GM12878 (cell line): Measurements from ENCODE around the gene GABBR1.

Source experiments
- BACH1 ChIP-seq: fragments of 450-650 bp; IDR thresholded peaks from 2 replicates; pipeline ENCODE4 v1.6.1; 2017; ENCODE audit warnings: mild to moderate bottlenecking, borderline replicate concordance
- DPF2 ChIP-seq: fragments of 450-650 bp; IDR thresholded peaks from 2 replicates; pipeline ENCODE4 v1.6.1; 2017; ENCODE audit warnings: mild to moderate bottlenecking
- EP300 ChIP-seq, 2 experiments: fragments of 150-350 bp in 1 of 2; IDR thresholded peaks; 2 replicates each; pipeline ENCODE4 v1.6.1; 2011 to 2012; ENCODE audit warnings: low read depth in 2 of 2, low read length in 2 of 2, borderline replicate concordance in 1 of 2, improper control_type of control experiment in 1 of 2, inconsistent platforms in 1 of 2; ENCODE audit not compliant: control insufficient read depth in 1 of 2
- HDAC2 ChIP-seq: fragments of 200-600 bp; sonication (generic); IDR thresholded peaks from 2 replicates; pipeline ENCODE4 v1.6.1; 2017
- POLR2AphosphoS5 ChIP-seq: IDR thresholded peaks from 2 replicates; pipeline ENCODE4 v1.6.1; 2011; ENCODE audit warnings: mild to moderate bottlenecking, low read length, inconsistent platforms
- TF ChIP-seq, protein P1 (sequence below), 3 experiments: IDR thresholded peaks in 2 of 3; conservative IDR thresholded peaks in 1 of 3; 2 replicates each; pipeline ENCODE4 v1.5.1; 2011; ENCODE audit warnings: low read depth in 3 of 3, low read length in 3 of 3, mild to moderate bottlenecking in 3 of 3, control low read depth in 2 of 3, moderate library complexity in 2 of 3, inconsistent platforms in 1 of 3, mixed read lengths in 1 of 3; ENCODE audit not compliant: control insufficient read depth in 2 of 3, insufficient read depth in 1 of 3; ENCODE audit errors: extremely low read depth in 1 of 3

DNA sequence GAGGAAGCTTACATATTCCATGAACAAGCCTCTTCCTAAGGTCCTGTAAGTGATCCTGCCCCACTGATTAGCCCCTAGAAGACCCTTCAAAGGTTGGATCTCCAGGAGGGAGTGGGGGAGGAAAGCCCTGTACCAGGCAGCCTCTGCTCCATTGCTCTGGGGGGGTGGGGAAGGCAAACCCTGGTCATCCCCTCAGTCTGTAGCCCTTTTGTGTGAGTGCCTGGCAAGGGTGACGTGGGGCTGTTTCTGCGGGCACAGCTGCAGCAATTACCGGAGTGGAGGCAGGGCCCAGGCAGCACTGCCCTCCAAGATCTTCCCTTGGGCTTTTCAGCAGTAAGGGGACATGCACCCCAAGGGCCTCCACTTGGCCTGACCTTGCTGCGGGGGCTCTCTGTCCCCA lies 23.8 kb upstream of the GABBR1 start, which contains the start of gene MOG:
- TF ChIP-seq EP300 (IDR thresholded peaks at IDR 0.05; ENCODE audit: borderline replicate concordance in 1 of 2, control insufficient read depth in 1 of 2, low read depth in 2 of 2, low read length in 2 of 2) (no peak), POLR2AphosphoS5 (no peak), DPF2 (no peak), HDAC2 (no peak), BACH1 (no peak)
- TF ChIP-seq, protein P1, sequence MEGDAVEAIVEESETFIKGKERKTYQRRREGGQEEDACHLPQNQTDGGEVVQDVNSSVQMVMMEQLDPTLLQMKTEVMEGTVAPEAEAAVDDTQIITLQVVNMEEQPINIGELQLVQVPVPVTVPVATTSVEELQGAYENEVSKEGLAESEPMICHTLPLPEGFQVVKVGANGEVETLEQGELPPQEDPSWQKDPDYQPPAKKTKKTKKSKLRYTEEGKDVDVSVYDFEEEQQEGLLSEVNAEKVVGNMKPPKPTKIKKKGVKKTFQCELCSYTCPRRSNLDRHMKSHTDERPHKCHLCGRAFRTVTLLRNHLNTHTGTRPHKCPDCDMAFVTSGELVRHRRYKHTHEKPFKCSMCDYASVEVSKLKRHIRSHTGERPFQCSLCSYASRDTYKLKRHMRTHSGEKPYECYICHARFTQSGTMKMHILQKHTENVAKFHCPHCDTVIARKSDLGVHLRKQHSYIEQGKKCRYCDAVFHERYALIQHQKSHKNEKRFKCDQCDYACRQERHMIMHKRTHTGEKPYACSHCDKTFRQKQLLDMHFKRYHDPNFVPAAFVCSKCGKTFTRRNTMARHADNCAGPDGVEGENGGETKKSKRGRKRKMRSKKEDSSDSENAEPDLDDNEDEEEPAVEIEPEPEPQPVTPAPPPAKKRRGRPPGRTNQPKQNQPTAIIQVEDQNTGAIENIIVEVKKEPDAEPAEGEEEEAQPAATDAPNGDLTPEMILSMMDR (IDR thresholded peaks at IDR 0.05 in 2 of 3, conservative IDR thresholded peaks at IDR 0.05 in 1 of 3; ENCODE audit: control insufficient read depth in 2 of 3, extremely low read depth in 1 of 3, insufficient read depth in 1 of 3, low read depth in 3 of 3, low read length in 3 of 3) = no peak
